Activated B cell treated with CpG ODN at 0.5 μM for 24 hours (primary cell): ENCODE results near the gene CBX6. TPM values are rescaled to one million over a fixed set of nuclear protein-coding genes. Genes with fewer than 3 reads are reported as not detected.

Source experiments
- ATAC-seq: fragments of 200-7000 bp; cut with Tn5 transposase; one replicate; pipeline ENCODE4 v1.10.0; 2021; ENCODE audit warnings: low read depth, mild to moderate bottlenecking, moderate library complexity
- CTCF ChIA-PET: fragments of 350-600 bp; sonication (Branson Sonifier 250); formaldehyde crosslinking; loops from one replicate; lab custom pipeline; 2021; ENCODE audit warnings: antibody characterized with exemption; lab: Charles Lee
- POLR2A ChIA-PET: fragments of 350-600 bp; sonication (Branson Sonifier 250); formaldehyde crosslinking; loops from one replicate; lab custom pipeline; 2021; ENCODE audit warnings: antibody characterized with exemption; lab: Charles Lee
- DNase-seq: peaks from one replicate; pipeline ENCODE4 v3.0.0; 2022
- H3K27ac Mint-ChIP-seq: one replicate; pipeline ENCODE4 v1.8.0; 2020; ENCODE audit warnings: mixed read lengths
- H3K27me3 Mint-ChIP-seq: one replicate; pipeline ENCODE4 v1.8.0; 2021; ENCODE audit warnings: mixed read lengths
- H3K36me3 Mint-ChIP-seq: one replicate; pipeline ENCODE4 v1.8.0; 2021; ENCODE audit warnings: low read depth, mixed read lengths
- H3K4me1 Mint-ChIP-seq: one replicate; pipeline ENCODE4 v1.8.0; 2021; ENCODE audit warnings: mixed read lengths
- H3K4me3 Mint-ChIP-seq: one replicate; pipeline ENCODE4 v1.8.0; 2020; ENCODE audit warnings: mild to moderate bottlenecking, mixed read lengths
- H3K9me3 Mint-ChIP-seq: one replicate; pipeline ENCODE4 v1.8.0; 2020; ENCODE audit warnings: mixed read lengths
- CTCF ChIP-seq: fragments of 200-600 bp; IDR thresholded peaks from one replicate; pipeline ENCODE4 v1.8.0; 2022; ENCODE audit warnings: antibody characterized with exemption, mild to moderate bottlenecking
- intact Hi-C: fragments of 100-400 bp; cut with micrococcal nuclease; formaldehyde crosslinking; loops from one replicate; pipeline ENCODE4 v1.15.1; 2024
- total RNA-seq: library from RNA; stranded (reverse); gene quantifications from 2 replicates; pipeline ENCODE4 v1.2.3, GENCODE V29; 2022

Gene CBX6
- total RNA-seq, 1 donor from 2014 or later, result 71.8 TPM

GRCh38 chr22:38865201-38866023 is 6.6 kb downstream of the CBX6 start:
- POLR2A ChIA-PET, result no interaction called here
- ATAC-seq, result no peak
- H3K9me3 Mint-ChIP-seq, result no peaks in the 10 kb centered on the region

GRCh38 chr22:38864361-38865191 is 7.4 kb downstream of the CBX6 start:
- no peak for DNase-seq
- H3K27me3 Mint-ChIP-seq, result no peaks in the 10 kb centered on the region
- no peak for ATAC-seq
- peaks cover 22% of the 10 kb centered on the region for H3K36me3 Mint-ChIP-seq
- intact Hi-C loops, result no loop called here
- TF ChIP-seq CTCF, result no peak
- CTCF ChIA-PET, result no interaction called here
- no peak overlapping the region for H3K4me3 Mint-ChIP-seq
- no peak overlapping the region for H3K27ac Mint-ChIP-seq
- H3K4me1 Mint-ChIP-seq, result peaks cover 15% of the 10 kb centered on the region
- no peaks in the 10 kb centered on the region for H3K9me3 Mint-ChIP-seq
- POLR2A ChIA-PET, result no interaction called here

More at GRCh38 chr22:38865201-38866023, 6.6 kb downstream of the CBX6 start:
- TF ChIP-seq CTCF, result no peak
- peaks cover 24% of the 10 kb centered on the region for H3K4me1 Mint-ChIP-seq
- DNase-seq, result peak; percentile 6
- H3K36me3 Mint-ChIP-seq, result peaks cover 26% of the 10 kb centered on the region
- no peak overlapping the region for H3K27ac Mint-ChIP-seq
- CTCF ChIA-PET, result no interaction called here
- H3K27me3 Mint-ChIP-seq, result no peaks in the 10 kb centered on the region
- no peak overlapping the region for H3K4me3 Mint-ChIP-seq
- intact Hi-C loops, result no loop called here

GRCh38 chr22:38863531-38864131 is 8.4 kb downstream of the CBX6 start:
- Mint-ChIP-seq H3K27me3 (no peaks in the 10 kb centered on the region), H3K9me3 (no peaks in the 10 kb centered on the region), H3K4me3 (no peak overlapping the region), H3K27ac (no peak overlapping the region), H3K36me3 (peaks cover 20% of the 10 kb centered on the region), H3K4me1 (peaks cover 7% of the 10 kb centered on the region)
- ATAC-seq, result no peak
- intact Hi-C loops, result no loop called here
- no peak for TF ChIP-seq CTCF
- ChIA-PET CTCF (no interaction called here), POLR2A (no interaction called here)
- no peak for DNase-seq

GRCh38 chr22:38862375-38863329 is 9.4 kb downstream of the CBX6 start:
- TF ChIP-seq CTCF, result no peak
- no peaks in the 10 kb centered on the region for H3K9me3 Mint-ChIP-seq
- H3K27me3 Mint-ChIP-seq, result peaks cover 5% of the 10 kb centered on the region
- intact Hi-C loops, result no loop called here
- peak; percentile 34 for ATAC-seq
- DNase-seq, result no peak
- POLR2A ChIA-PET, result no interaction called here
- H3K36me3 Mint-ChIP-seq, result peaks cover 16% of the 10 kb centered on the region
- H3K4me3 Mint-ChIP-seq, result no peak overlapping the region
- CTCF ChIA-PET, result interaction anchor here (1.6 kb wide), 1 partner anchor 8 kb away, joined by 7 read pairs; no protein-coding TSS in a partner anchor
- H3K27ac Mint-ChIP-seq, result no peak overlapping the region
- no peaks in the 10 kb centered on the region for H3K4me1 Mint-ChIP-seq
